WTC11 (cell line): ENCODE results near the gene SMARCD3. TPM values are rescaled to one million over a fixed set of nuclear protein-coding genes. Genes with fewer than 3 reads are reported as not detected.
A peak's percentile ranks its signal among the peaks of the same experiment; 100 is the strongest.

ENCODE experiments used
- ATAC-seq: fragments of 200-7000 bp; cut with Tn5 transposase; 2 replicates; pipeline ENCODE4 v1.10.0; 2021; ENCODE audit warnings: mild to moderate bottlenecking, moderate library complexity
- CTCF ChIA-PET: fragments of 300-600 bp; sonication (Branson Sonifier 250); formaldehyde crosslinking; loops from one replicate; lab custom pipeline; 2021; ENCODE audit warnings: antibody characterized with exemption; lab: Charles Lee
- POLR2A ChIA-PET: fragments of 350-600 bp; sonication (Branson Sonifier 250); formaldehyde crosslinking; loops from one replicate; lab custom pipeline; 2021; ENCODE audit warnings: antibody characterized with exemption; lab: Charles Lee
- DNase-seq: peaks from one replicate; pipeline ENCODE4 v3.0.0; 2021; ENCODE audit warnings: low spot score
- H3K27ac Mint-ChIP-seq: 2 replicates; pipeline ENCODE4 v1.8.0; 2021; ENCODE audit warnings: mixed read lengths
- H3K27me3 Mint-ChIP-seq: 2 replicates; pipeline ENCODE4 v1.8.0; 2021; ENCODE audit warnings: low read depth, mild to moderate bottlenecking, moderate library complexity, mixed read lengths
- H3K36me3 Mint-ChIP-seq: 2 replicates; pipeline ENCODE4 v1.8.0; 2021; ENCODE audit warnings: mixed read lengths
- H3K4me1 Mint-ChIP-seq: 2 replicates; pipeline ENCODE4 v1.8.0; 2022; ENCODE audit warnings: mixed read lengths
- H3K4me3 Mint-ChIP-seq: 2 replicates; pipeline ENCODE4 v1.8.0; 2021; ENCODE audit warnings: mild to moderate bottlenecking, moderate library complexity, mixed read lengths
- H3K9me3 Mint-ChIP-seq: 2 replicates; pipeline ENCODE4 v1.8.0; 2021; ENCODE audit warnings: mixed read lengths
- ATF1 ChIP-seq: sonication (generic); formaldehyde crosslinking; IDR thresholded peaks from 2 replicates; pipeline ENCODE4 v1.8.1; 2023; ENCODE audit warnings: mild to moderate bottlenecking, moderate library complexity, missing genetic modification reagents
- ATF6 ChIP-seq: sonication (generic); formaldehyde crosslinking; IDR thresholded peaks from 2 replicates; pipeline ENCODE4 v1.8.1; 2023; ENCODE audit warnings: mild to moderate bottlenecking, missing genetic modification reagents
- E2F1 ChIP-seq: sonication (generic); formaldehyde crosslinking; IDR thresholded peaks from 2 replicates; pipeline ENCODE4 v1.8.0; 2022; ENCODE audit warnings: mild to moderate bottlenecking, missing genetic modification reagents
- FOXJ3 ChIP-seq: sonication (generic); formaldehyde crosslinking; IDR thresholded peaks from 2 replicates; pipeline ENCODE4 v1.9.0; 2021; ENCODE audit warnings: missing genetic modification reagents, mild to moderate bottlenecking, borderline replicate concordance
- FOXK1 ChIP-seq: sonication (generic); formaldehyde crosslinking; IDR thresholded peaks from 2 replicates; pipeline ENCODE4 v1.8.0; 2022; ENCODE audit warnings: mild to moderate bottlenecking, moderate library complexity, missing genetic modification reagents
- FOXP4 ChIP-seq: sonication (generic); formaldehyde crosslinking; IDR thresholded peaks from 2 replicates; pipeline ENCODE4 v1.8.0; 2022; ENCODE audit warnings: mild to moderate bottlenecking, missing genetic modification reagents
- GABPB1 ChIP-seq: sonication (generic); formaldehyde crosslinking; IDR thresholded peaks from 2 replicates; pipeline ENCODE4 v1.8.1; 2023; ENCODE audit warnings: mild to moderate bottlenecking, missing genetic modification reagents
- HMGXB4 ChIP-seq: sonication (generic); formaldehyde crosslinking; IDR thresholded peaks from 2 replicates; pipeline ENCODE4 v1.8.1; 2023; ENCODE audit warnings: mild to moderate bottlenecking, moderate library complexity, missing genetic modification reagents
- PRDM15 ChIP-seq: sonication (generic); formaldehyde crosslinking; IDR thresholded peaks from 2 replicates; pipeline ENCODE4 v1.8.0; 2022; ENCODE audit warnings: missing genetic modification reagents
- SP1 ChIP-seq: sonication (generic); formaldehyde crosslinking; conservative IDR thresholded peaks from 2 replicates; pipeline ENCODE4 v1.8.1; 2022; ENCODE audit warnings: missing genetic modification reagents
- ZNF121 ChIP-seq: sonication (generic); formaldehyde crosslinking; IDR thresholded peaks from 2 replicates; pipeline ENCODE4 v1.8.0; 2023; ENCODE audit warnings: missing genetic modification reagents
- ZNF263 ChIP-seq: sonication (generic); formaldehyde crosslinking; IDR thresholded peaks from 2 replicates; pipeline ENCODE4 v1.8.1; 2022; ENCODE audit warnings: low read depth, mild to moderate bottlenecking, moderate library complexity, missing genetic modification reagents
- ZNF396 ChIP-seq: fragments of 250-450 bp; sonication (Bioruptor Pico); IDR thresholded peaks from 2 replicates; pipeline ENCODE4 v1.8.0; 2021; ENCODE audit warnings: mild to moderate bottlenecking, moderate library complexity, borderline replicate concordance
- ZNF416 ChIP-seq: fragments of 250-450 bp; sonication (Bioruptor Pico); IDR thresholded peaks from 2 replicates; pipeline ENCODE4 v1.9.0; 2021; ENCODE audit warnings: mild to moderate bottlenecking, inconsistent platforms
- total RNA-seq: library from RNA; stranded (reverse); gene quantifications from 3 replicates; pipeline ENCODE4 v1.2.3, GENCODE V29; 2021
- TF ChIP-seq, protein P1 (sequence below): fragments of 250-450 bp; sonication (Bioruptor Pico); IDR thresholded peaks from 2 replicates; pipeline ENCODE4 v1.8.0; 2021; ENCODE audit warnings: mild to moderate bottlenecking
- TF ChIP-seq, protein P2 (sequence below): sonication (generic); formaldehyde crosslinking; IDR thresholded peaks from 2 replicates; pipeline ENCODE4 v1.8.0; 2022; ENCODE audit warnings: mild to moderate bottlenecking, missing genetic modification reagents

Gene SMARCD3
- total RNA-seq, 1 experiment from 2014 or later: 5.9 TPM

GRCh38 chr7:151251689-151252560 lies 3.4 kb upstream of the SMARCD3 start:
- Mint-ChIP-seq H3K9me3 (no peaks in the 10 kb centered on the region), H3K4me3 (peak overlapping the region; percentile 74), H3K27ac (peak overlapping the region; percentile 89), H3K4me1 (peaks cover 46% of the 10 kb centered on the region), H3K27me3 (peaks cover 72% of the 10 kb centered on the region), H3K36me3 (no peaks in the 10 kb centered on the region)
- DNase-seq (peak; percentile 62), ATAC-seq (peak; percentile 28)
- ChIA-PET POLR2A (interaction anchor here (1.4 to 1.5 kb wide), 2 partner anchors 20 to 25 kb away, joined by 3 to 7 read pairs; partner anchors contain the start of gene CHPF2), CTCF (interaction anchor here (1.0 to 2.3 kb wide), 8 partner anchors 8 to 138 kb away, joined by 3 to 18 read pairs (median 4); partner anchors contain the start of genes GBX1 and NUB1)
- no peak for TF ChIP-seq ATF1
- peak; percentile 84; the same call in 1 of the 2 replicates for TF ChIP-seq ZNF263
- TF ChIP-seq ZNF416: no peak
- no peak for TF ChIP-seq E2F1
- TF ChIP-seq HMGXB4: peak; percentile 29; the same call in 1 of the 2 replicates
- no peak for TF ChIP-seq FOXJ3 (CRISPR knock-in tag)
- no peak for TF ChIP-seq ZNF396
- TF ChIP-seq GABPB1 (CRISPR knock-in tag): no peak
- TF ChIP-seq PRDM15 (CRISPR knock-in tag): no peak
- TF ChIP-seq FOXK1 (CRISPR knock-in tag): no peak
- TF ChIP-seq FOXP4 (CRISPR knock-in tag): 0 out of 2 replicates have a peak, but pooled peaks have one; percentile 58
- TF ChIP-seq, protein P1, sequence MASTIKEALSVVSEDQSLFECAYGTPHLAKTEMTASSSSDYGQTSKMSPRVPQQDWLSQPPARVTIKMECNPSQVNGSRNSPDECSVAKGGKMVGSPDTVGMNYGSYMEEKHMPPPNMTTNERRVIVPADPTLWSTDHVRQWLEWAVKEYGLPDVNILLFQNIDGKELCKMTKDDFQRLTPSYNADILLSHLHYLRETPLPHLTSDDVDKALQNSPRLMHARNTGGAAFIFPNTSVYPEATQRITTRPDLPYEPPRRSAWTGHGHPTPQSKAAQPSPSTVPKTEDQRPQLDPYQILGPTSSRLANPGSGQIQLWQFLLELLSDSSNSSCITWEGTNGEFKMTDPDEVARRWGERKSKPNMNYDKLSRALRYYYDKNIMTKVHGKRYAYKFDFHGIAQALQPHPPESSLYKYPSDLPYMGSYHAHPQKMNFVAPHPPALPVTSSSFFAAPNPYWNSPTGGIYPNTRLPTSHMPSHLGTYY (CRISPR knock-in tag): no peak
- TF ChIP-seq, protein P2, sequence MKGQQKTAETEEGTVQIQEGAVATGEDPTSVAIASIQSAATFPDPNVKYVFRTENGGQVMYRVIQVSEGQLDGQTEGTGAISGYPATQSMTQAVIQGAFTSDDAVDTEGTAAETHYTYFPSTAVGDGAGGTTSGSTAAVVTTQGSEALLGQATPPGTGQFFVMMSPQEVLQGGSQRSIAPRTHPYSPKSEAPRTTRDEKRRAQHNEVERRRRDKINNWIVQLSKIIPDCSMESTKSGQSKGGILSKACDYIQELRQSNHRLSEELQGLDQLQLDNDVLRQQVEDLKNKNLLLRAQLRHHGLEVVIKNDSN (CRISPR knock-in tag): no peak
- no peak for TF ChIP-seq ATF6
- TF ChIP-seq SP1: peak; percentile 36; the same call in 1 of the 2 replicates
- TF ChIP-seq ZNF121 (CRISPR knock-in tag): peak; percentile 46; the same call in 1 of the 2 replicates
